Transverse colon (tissue), 4 donors: ENCODE results near the gene RGS3. TPM values are rescaled to one million over a fixed set of nuclear protein-coding genes. Genes with fewer than 3 reads are reported as not detected.

Source experiments
- DNase-seq: peaks from one replicate; pipeline ENCODE4 v3.0.0-alpha.2; 2019
- H3K27ac ChIP-seq, 4 donors: fragments of 200-600 bp; sonication (generic); 2 replicates each; pipeline ENCODE4 v1.5.1; 2016 to 2018; ENCODE audit warnings: inconsistent platforms in 4 of 4
- H3K27me3 ChIP-seq: fragments of 200-600 bp; sonication (generic); 2 replicates; pipeline ENCODE4 v1.5.1; 2017; ENCODE audit warnings: inconsistent platforms
- H3K36me3 ChIP-seq, 4 donors: fragments of 200-600 bp; sonication (generic); 2 replicates each; pipeline ENCODE4 v1.5.1; 2017 to 2019; ENCODE audit warnings: inconsistent platforms in 4 of 4
- H3K4me1 ChIP-seq, 4 donors: fragments of 200-600 bp; sonication (generic); 2 replicates each; pipeline ENCODE4 v1.5.1; 2017 to 2020; ENCODE audit warnings: inconsistent platforms in 4 of 4
- H3K4me3 ChIP-seq, 4 donors: fragments of 200-600 bp; sonication (generic); 1 replicate in 1 of 4; 2 replicates in 3 of 4; pipeline versions ENCODE4 v1.5.1 to v1.6.1; 2017 to 2019; ENCODE audit warnings: inconsistent platforms in 4 of 4
- H3K9me3 ChIP-seq, 2 donors: fragments of 200-600 bp; sonication (generic); 2 replicates each; pipeline ENCODE4 v1.5.1; 2017 to 2019; ENCODE audit warnings: inconsistent platforms in 2 of 2
- CTCF ChIP-seq, 5 experiments: fragments of 200-600 bp in 3 of 5; fragments of 450-650 bp in 2 of 5; sonication (generic) in 3 of 5; IDR thresholded peaks; 1 replicate in 2 of 5; 2 replicates in 3 of 5; pipeline ENCODE4 v1.5.1; 2016 to 2017; ENCODE audit warnings: antibody characterized with exemption in 5 of 5, inconsistent platforms in 3 of 5, mild to moderate bottlenecking in 2 of 5, moderate library complexity in 1 of 5
- EP300 ChIP-seq: sonication (generic); formaldehyde crosslinking; IDR thresholded peaks from one replicate; pipeline ENCODE4 v1.6.1; 2017; ENCODE audit warnings: antibody characterized with exemption, low read depth
- POLR2A ChIP-seq: fragments of 450-650 bp; IDR thresholded peaks from one replicate; pipeline ENCODE4 v1.6.1; 2016; ENCODE audit warnings: antibody characterized with exemption, mild to moderate bottlenecking, moderate library complexity
- POLR2AphosphoS5 ChIP-seq, 3 donors: sonication (generic); formaldehyde crosslinking; IDR thresholded peaks; one replicate each; pipeline ENCODE4 v1.6.1; 2016; ENCODE audit warnings: antibody characterized with exemption in 3 of 3
- WGBS, 2 donors: methylation state at CpG; one replicate each; pipeline ENCODE4 v1.1.5; 2018; ENCODE audit warnings: low coverage in 1 of 2; 5-methylcytosine and 5-hydroxymethylcytosine counted together
- in situ Hi-C, 4 donors: fragments of 200-750 bp; cut with MboI; loops; one replicate each; pipeline versions ENCODE4 v1.15.0 to v1.15.1; 2017; ENCODE audit warnings: low sequenced_read_pairs in 3 of 4, low pct_ligation_motif_present in 1 of 4, low pct_unique_long_range_greater_than_20kb in 1 of 4
- intact Hi-C: fragments of 100-400 bp; cut with DNase I; formaldehyde crosslinking; loops from one replicate; pipeline ENCODE4 v1.15.1; 2023; ENCODE audit warnings: low total_unique reads
- total RNA-seq, 4 donors: library from RNA; depleted of rRNA; stranded (reverse); fragments of >200 nt; gene quantifications; one replicate each; pipeline ENCODE4 v1.1.0, GENCODE V29; 2016

Gene RGS3
- total RNA-seq, 4 donors from 2014 or later = 62.7 to 150 (median 80.9) TPM

- 75 to 79% methylated on average over 6 of the region's 6 CpGs for WGBS, 2 donors
- in situ Hi-C loops = loop anchor here (5.0 kb wide), 2 partner anchors 59 to 64 kb away; no protein-coding TSS in a partner anchor
- Histone ChIP-seq H3K27me3 (no peaks in the 10 kb centered on the region), H3K27ac (peak overlapping the region; percentile 48 to 79 (median 76)), H3K9me3 (no peaks in the 10 kb centered on the region), H3K4me3 (no peak overlapping the region), H3K4me1 (peaks cover 0 to 29% (median 9%) of the 10 kb centered on the region in 4 donors), H3K36me3 (peaks cover 0 to 12% (median 6%) of the 10 kb centered on the region in 4 donors)
- intact Hi-C loops = no loop called here
- no peak for TF ChIP-seq POLR2AphosphoS5 (IDR thresholded peaks at IDR 0.05)
- TF ChIP-seq CTCF (IDR thresholded peaks at IDR 0.05) = no peak
- TF ChIP-seq EP300 = no peak
- no peak for TF ChIP-seq POLR2A
- no peak for DNase-seq
Measured at GRCh38 chr9:113592876-113593575, 129.5 kb downstream of the RGS3 start.

GRCh38 chr9:113593682-113594281, 130.3 kb downstream of the RGS3 start:
- Histone ChIP-seq H3K9me3 (no peaks in the 10 kb centered on the region), H3K4me1 (peaks cover 0 to 29% (median 9%) of the 10 kb centered on the region in 4 donors), H3K27ac (peak overlapping the region; percentile 48 to 83 (median 78)), H3K36me3 (peaks cover 0 to 12% (median 6%) of the 10 kb centered on the region in 4 donors), H3K27me3 (no peaks in the 10 kb centered on the region), H3K4me3 (peak overlapping the region; percentile 12 to 45 (median 28))
- TF ChIP-seq POLR2AphosphoS5 (IDR thresholded peaks at IDR 0.05) (peak; percentile 89 to 97 (median 96)), CTCF (IDR thresholded peaks at IDR 0.05) (no peak), POLR2A (peak; percentile 63), EP300 (no peak)
- WGBS, 2 donors = 56 to 67% methylated on average over 1 to 14 of the region's 15 CpGs
- in situ Hi-C loops (loop anchor here (5.0 kb wide), 2 partner anchors 59 to 64 kb away; no protein-coding TSS in a partner anchor), intact Hi-C loops (no loop called here)
- peak; percentile 76 for DNase-seq

GRCh38 chr9:113594484-113595299, 131.2 kb downstream of the RGS3 start:
- Histone ChIP-seq H3K36me3 (peaks cover 0 to 12% (median 6%) of the 10 kb centered on the region in 4 donors), H3K27me3 (no peaks in the 10 kb centered on the region), H3K27ac (peak overlapping the region; percentile 48 to 83 (median 78)), H3K9me3 (no peaks in the 10 kb centered on the region), H3K4me3 (peak overlapping the region; percentile 12 to 45 (median 28)), H3K4me1 (peaks cover 0 to 24% (median 9%) of the 10 kb centered on the region in 4 donors)
- in situ Hi-C loops (loop anchor here (5.0 kb wide), 2 partner anchors 58 to 63 kb away; no protein-coding TSS in a partner anchor), intact Hi-C loops (no loop called here)
- WGBS, 2 donors = 74% methylated on average over 19 of the region's 19 CpGs; no CpG with 5 or more reads in 1 of the 2 donors
- TF ChIP-seq CTCF (IDR thresholded peaks at IDR 0.05) = no peak
- no peak for TF ChIP-seq EP300
- no peak for TF ChIP-seq POLR2A
- no peak for TF ChIP-seq POLR2AphosphoS5 (IDR thresholded peaks at IDR 0.05)
- DNase-seq = no peak
